ENCODE data around the gene LCAT.

The LCAT gene

GRCh38 chr16:67948015-67948414, 4.1 kb upstream of the LCAT start:
- no peak overlapping the region for H3K4me3 ChIP-seq (ENCODE audit: low read length)
- no peak overlapping the region for H3K9ac ChIP-seq (ENCODE audit: low read length)
- H2AFZ ChIP-seq (ENCODE audit: low read depth, low read length): no peak overlapping the region
- no peaks in the 10 kb centered on the region for H3K79me2 ChIP-seq (ENCODE audit: low read length)
- peaks cover 26% of the 10 kb centered on the region for H3K36me3 ChIP-seq (replicated peaks; ENCODE audit: low read depth, low read length)
- no peaks in the 10 kb centered on the region for H3K27me3 ChIP-seq (ENCODE audit: low read depth, low read length)
- H3K4me1 ChIP-seq (ENCODE audit: low read length): no peaks in the 10 kb centered on the region
- TF ChIP-seq, protein P1, sequence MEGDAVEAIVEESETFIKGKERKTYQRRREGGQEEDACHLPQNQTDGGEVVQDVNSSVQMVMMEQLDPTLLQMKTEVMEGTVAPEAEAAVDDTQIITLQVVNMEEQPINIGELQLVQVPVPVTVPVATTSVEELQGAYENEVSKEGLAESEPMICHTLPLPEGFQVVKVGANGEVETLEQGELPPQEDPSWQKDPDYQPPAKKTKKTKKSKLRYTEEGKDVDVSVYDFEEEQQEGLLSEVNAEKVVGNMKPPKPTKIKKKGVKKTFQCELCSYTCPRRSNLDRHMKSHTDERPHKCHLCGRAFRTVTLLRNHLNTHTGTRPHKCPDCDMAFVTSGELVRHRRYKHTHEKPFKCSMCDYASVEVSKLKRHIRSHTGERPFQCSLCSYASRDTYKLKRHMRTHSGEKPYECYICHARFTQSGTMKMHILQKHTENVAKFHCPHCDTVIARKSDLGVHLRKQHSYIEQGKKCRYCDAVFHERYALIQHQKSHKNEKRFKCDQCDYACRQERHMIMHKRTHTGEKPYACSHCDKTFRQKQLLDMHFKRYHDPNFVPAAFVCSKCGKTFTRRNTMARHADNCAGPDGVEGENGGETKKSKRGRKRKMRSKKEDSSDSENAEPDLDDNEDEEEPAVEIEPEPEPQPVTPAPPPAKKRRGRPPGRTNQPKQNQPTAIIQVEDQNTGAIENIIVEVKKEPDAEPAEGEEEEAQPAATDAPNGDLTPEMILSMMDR (IDR thresholded peaks at IDR 0.05; ENCODE audit: low read depth, low read length): no peak
- no peak for TF ChIP-seq EZH2phosphoT487 (IDR thresholded peaks at IDR 0.05; ENCODE audit: low read depth)
- H3K9me3 ChIP-seq (ENCODE audit: insufficient read depth, low read length): no peaks in the 10 kb centered on the region
- H3K27ac ChIP-seq (ENCODE audit: low read length): no peak overlapping the region
- H4K20me1 ChIP-seq (ENCODE audit: insufficient read depth, low read length): 0 out of 2 replicates have a peak, but pooled peaks cover 8% of the 10 kb centered on the region
- no peak overlapping the region for H3K4me2 ChIP-seq (ENCODE audit: low read length)

GRCh38 chr16:67946966-67947558, 3.1 kb upstream of the LCAT start:
- peaks cover 14% of the 10 kb centered on the region; the same call in 1 of the 2 replicates for H4K20me1 ChIP-seq (ENCODE audit: insufficient read depth, low read length)

GRCh38 chr16:67946128-67946569, 2.2 kb upstream of the LCAT start:
- Histone ChIP-seq H3K27ac (ENCODE audit: low read length) (no peak overlapping the region), H3K27me3 (ENCODE audit: low read depth, low read length) (no peaks in the 10 kb centered on the region), H3K79me2 (ENCODE audit: low read length) (no peaks in the 10 kb centered on the region), H4K20me1 (ENCODE audit: insufficient read depth, low read length) (peaks cover 18% of the 10 kb centered on the region; the same call in 1 of the 2 replicates), H3K4me3 (ENCODE audit: low read length) (no peak overlapping the region), H3K36me3 (replicated peaks; ENCODE audit: low read depth, low read length) (peaks cover 31% of the 10 kb centered on the region), H3K4me1 (ENCODE audit: low read length) (no peaks in the 10 kb centered on the region), H3K9ac (ENCODE audit: low read length) (no peak overlapping the region), H2AFZ (ENCODE audit: low read depth, low read length) (no peak overlapping the region), H3K9me3 (ENCODE audit: insufficient read depth, low read length) (no peaks in the 10 kb centered on the region), H3K4me2 (ENCODE audit: low read length) (no peak overlapping the region)
- no peak for TF ChIP-seq EZH2phosphoT487 (IDR thresholded peaks at IDR 0.05; ENCODE audit: low read depth)
- TF ChIP-seq, protein P1 (IDR thresholded peaks at IDR 0.05; ENCODE audit: low read depth, low read length): no peak

More at GRCh38 chr16:67946966-67947558, 3.1 kb upstream of the LCAT start:
- H3K27ac ChIP-seq (ENCODE audit: low read length): no peak overlapping the region
- peaks cover 30% of the 10 kb centered on the region for H3K36me3 ChIP-seq (replicated peaks; ENCODE audit: low read depth, low read length)
- no peaks in the 10 kb centered on the region for H3K27me3 ChIP-seq (ENCODE audit: low read depth, low read length)
- no peaks in the 10 kb centered on the region for H3K9me3 ChIP-seq (ENCODE audit: insufficient read depth, low read length)
- no peaks in the 10 kb centered on the region for H3K79me2 ChIP-seq (ENCODE audit: low read length)
- no peak overlapping the region for H3K9ac ChIP-seq (ENCODE audit: low read length)
- H3K4me2 ChIP-seq (ENCODE audit: low read length): no peak overlapping the region
- H3K4me1 ChIP-seq (ENCODE audit: low read length): no peaks in the 10 kb centered on the region
- H2AFZ ChIP-seq (ENCODE audit: low read depth, low read length): no peak overlapping the region
- TF ChIP-seq, protein P1 (IDR thresholded peaks at IDR 0.05; ENCODE audit: low read depth, low read length): no peak
- TF ChIP-seq EZH2phosphoT487 (IDR thresholded peaks at IDR 0.05; ENCODE audit: low read depth): no peak
- H3K4me3 ChIP-seq (ENCODE audit: low read length): no peak overlapping the region

GRCh38 chr16:67945392-67945933, 1.5 kb upstream of the LCAT start:
- H3K4me3 ChIP-seq (ENCODE audit: low read length): no peak overlapping the region
- peaks cover 18% of the 10 kb centered on the region; the same call in 1 of the 2 replicates for H4K20me1 ChIP-seq (ENCODE audit: insufficient read depth, low read length)
- no peaks in the 10 kb centered on the region for H3K27me3 ChIP-seq (ENCODE audit: low read depth, low read length)
- H3K9ac ChIP-seq (ENCODE audit: low read length): no peak overlapping the region
- no peak overlapping the region for H2AFZ ChIP-seq (ENCODE audit: low read depth, low read length)
- H3K36me3 ChIP-seq (replicated peaks; ENCODE audit: low read depth, low read length): peaks cover 30% of the 10 kb centered on the region
- no peak overlapping the region for H3K27ac ChIP-seq (ENCODE audit: low read length)
- H3K9me3 ChIP-seq (ENCODE audit: insufficient read depth, low read length): no peaks in the 10 kb centered on the region
- H3K79me2 ChIP-seq (ENCODE audit: low read length): no peaks in the 10 kb centered on the region
- H3K4me2 ChIP-seq (ENCODE audit: low read length): no peak overlapping the region
- TF ChIP-seq, protein P1 (IDR thresholded peaks at IDR 0.05; ENCODE audit: low read depth, low read length): no peak
- no peak for TF ChIP-seq EZH2phosphoT487 (IDR thresholded peaks at IDR 0.05; ENCODE audit: low read depth)
- H3K4me1 ChIP-seq (ENCODE audit: low read length): no peaks in the 10 kb centered on the region
